ENCODE results near the gene OR10D3.

The OR10D3 gene

DNA sequence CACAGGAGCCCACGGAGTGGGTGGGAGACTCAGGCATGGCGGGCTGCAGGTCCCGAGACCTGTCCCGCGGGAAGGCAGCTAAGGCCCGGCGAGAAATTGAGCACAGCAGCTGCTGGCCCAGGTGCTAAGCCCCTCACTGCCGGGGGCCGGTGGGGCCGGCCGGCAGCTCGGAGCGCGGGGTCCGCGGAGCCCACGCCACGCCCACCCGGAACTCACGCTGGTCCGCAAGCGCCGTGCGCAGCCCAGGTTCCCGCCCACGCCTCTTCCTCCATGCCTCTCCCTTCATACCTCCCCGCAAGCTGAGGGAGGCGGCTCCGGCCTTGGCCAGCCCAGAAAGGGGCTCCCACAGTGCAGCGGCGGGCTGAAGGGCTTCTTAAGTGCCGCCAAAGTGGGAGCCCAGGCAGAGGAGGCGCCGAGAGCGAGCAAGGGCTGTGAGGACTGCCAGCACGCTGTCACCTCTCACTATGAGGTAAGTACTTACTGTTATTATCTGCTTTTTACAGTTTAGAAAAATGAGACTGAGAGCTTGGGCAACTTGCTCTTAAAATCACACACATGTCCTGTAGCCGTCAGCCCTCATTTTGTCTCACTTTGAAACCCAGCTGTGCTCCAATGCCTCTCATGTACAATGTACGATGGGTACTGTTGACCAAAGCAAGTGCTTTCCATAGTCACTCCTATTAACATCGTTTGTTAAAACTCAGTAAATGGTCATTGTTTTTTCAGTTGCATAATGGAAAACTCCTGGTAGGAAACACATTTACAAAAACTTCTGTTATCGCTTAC lies 12.2 kb upstream of the OR10D3 start:
- no peaks in the 10 kb centered on the region for H3K9me3 ChIP-seq (ENCODE audit: low read length)
- no peak overlapping the region for H3K9ac ChIP-seq (ENCODE audit: low read length)
- no peak overlapping the region for H3K27ac ChIP-seq (ENCODE audit: low read depth, low read length)
- H3K4me3 ChIP-seq (ENCODE audit: low read depth in 1 of 2, low read length in 2 of 2), result no peak overlapping the region
- no peaks in the 10 kb centered on the region for H3K4me1 ChIP-seq (ENCODE audit: insufficient read depth, low read length)
- no peaks in the 10 kb centered on the region for H3K36me3 ChIP-seq (ENCODE audit: insufficient read depth, low read length)
- H3K27me3 ChIP-seq (ENCODE audit: control insufficient read depth in 1 of 2, insufficient read depth in 2 of 2, low read length in 2 of 2), result no peaks in the 10 kb centered on the region

DNA sequence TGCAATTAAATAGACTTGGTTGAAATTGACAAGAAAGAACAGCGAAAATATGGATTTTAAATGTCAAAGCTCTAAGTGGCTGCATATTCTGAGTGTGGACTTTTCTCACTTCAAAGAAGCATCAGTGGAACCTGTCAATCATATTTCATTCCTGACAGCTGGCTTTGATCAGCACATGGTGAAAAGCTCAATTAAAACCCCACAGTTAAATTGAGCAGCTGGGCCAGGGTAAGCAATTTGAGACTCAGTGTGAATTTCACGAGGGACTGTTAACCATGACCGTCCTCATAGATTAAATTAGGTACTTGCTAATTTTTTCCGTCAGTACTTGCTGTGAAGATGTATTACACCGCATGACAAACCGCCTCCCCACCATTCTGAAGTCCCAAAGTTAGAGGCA lies 11.0 kb upstream of the OR10D3 start:
- Histone ChIP-seq H3K4me1 (ENCODE audit: insufficient read depth, low read length) (no peaks in the 10 kb centered on the region), H3K9me3 (ENCODE audit: low read length) (no peaks in the 10 kb centered on the region), H3K27me3 (ENCODE audit: control insufficient read depth in 1 of 2, insufficient read depth in 2 of 2, low read length in 2 of 2) (no peaks in the 10 kb centered on the region), H3K36me3 (ENCODE audit: insufficient read depth, low read length) (no peaks in the 10 kb centered on the region), H3K9ac (ENCODE audit: low read length) (no peak overlapping the region), H3K4me3 (ENCODE audit: low read depth in 1 of 2, low read length in 2 of 2) (no peak overlapping the region), H3K27ac (ENCODE audit: low read depth, low read length) (no peak overlapping the region)

- no peak overlapping the region for H3K27ac ChIP-seq (ENCODE audit: low read depth, low read length)
- no peak overlapping the region for H3K4me3 ChIP-seq (ENCODE audit: low read depth in 1 of 2, low read length in 2 of 2)
- H3K9ac ChIP-seq (ENCODE audit: low read length), result no peak overlapping the region
- no peaks in the 10 kb centered on the region for H3K9me3 ChIP-seq (ENCODE audit: low read length)
- H3K36me3 ChIP-seq (ENCODE audit: insufficient read depth, low read length), result no peaks in the 10 kb centered on the region
- no peaks in the 10 kb centered on the region for H3K27me3 ChIP-seq (ENCODE audit: control insufficient read depth in 1 of 2, insufficient read depth in 2 of 2, low read length in 2 of 2)
- no peaks in the 10 kb centered on the region for H3K4me1 ChIP-seq (ENCODE audit: insufficient read depth, low read length)
Observed at GRCh38 chr11:124172599-124172998, 10.5 kb upstream of the OR10D3 start.

GRCh38 chr11:124174001-124174583 lies 9.1 kb upstream of the OR10D3 start:
- Histone ChIP-seq H3K9ac (ENCODE audit: low read length) (no peak overlapping the region), H3K4me3 (ENCODE audit: low read depth in 1 of 2, low read length in 2 of 2) (no peak overlapping the region), H3K27me3 (ENCODE audit: control insufficient read depth in 1 of 2, insufficient read depth in 2 of 2, low read length in 2 of 2) (no peaks in the 10 kb centered on the region), H3K36me3 (ENCODE audit: insufficient read depth, low read length) (no peaks in the 10 kb centered on the region), H3K4me1 (ENCODE audit: insufficient read depth, low read length) (no peaks in the 10 kb centered on the region), H3K27ac (ENCODE audit: low read depth, low read length) (no peak overlapping the region), H3K9me3 (ENCODE audit: low read length) (no peaks in the 10 kb centered on the region)

GRCh38 chr11:124176925-124177715 lies 6.0 kb upstream of the OR10D3 start:
- Histone ChIP-seq H3K4me3 (ENCODE audit: low read depth in 1 of 2, low read length in 2 of 2) (no peak overlapping the region), H3K27ac (ENCODE audit: low read depth, low read length) (no peak overlapping the region), H3K27me3 (ENCODE audit: control insufficient read depth in 1 of 2, insufficient read depth in 2 of 2, low read length in 2 of 2) (no peaks in the 10 kb centered on the region), H3K36me3 (ENCODE audit: insufficient read depth, low read length) (no peaks in the 10 kb centered on the region), H3K9ac (ENCODE audit: low read length) (no peak overlapping the region), H3K4me1 (ENCODE audit: insufficient read depth, low read length) (no peaks in the 10 kb centered on the region), H3K9me3 (ENCODE audit: low read length) (no peaks in the 10 kb centered on the region)

- no peaks in the 10 kb centered on the region for H3K9me3 ChIP-seq (ENCODE audit: low read length)
- H3K27me3 ChIP-seq (ENCODE audit: control insufficient read depth in 1 of 2, insufficient read depth in 2 of 2, low read length in 2 of 2), result no peaks in the 10 kb centered on the region
Observed at GRCh38 chr11:124179310-124179709, 3.8 kb upstream of the OR10D3 start.

GRCh38 chr11:124190298-124191139 lies 7.4 kb downstream of the OR10D3 start:
- no peak overlapping the region for H3K9ac ChIP-seq (ENCODE audit: low read length)
- no peaks in the 10 kb centered on the region for H3K36me3 ChIP-seq (ENCODE audit: insufficient read depth, low read length)
- no peaks in the 10 kb centered on the region for H3K9me3 ChIP-seq (ENCODE audit: low read length)
- no peak overlapping the region for H3K4me3 ChIP-seq (ENCODE audit: low read depth in 1 of 2, low read length in 2 of 2)
- no peak overlapping the region for H3K27ac ChIP-seq (ENCODE audit: low read depth, low read length)
- no peaks in the 10 kb centered on the region for H3K27me3 ChIP-seq (ENCODE audit: control insufficient read depth in 1 of 2, insufficient read depth in 2 of 2, low read length in 2 of 2)
- peaks cover 6% of the 10 kb centered on the region for H3K4me1 ChIP-seq (ENCODE audit: insufficient read depth, low read length)

More at GRCh38 chr11:124179310-124179709, 3.8 kb upstream of the OR10D3 start:
- no peak overlapping the region for H3K9ac ChIP-seq (ENCODE audit: low read length)
- no peak overlapping the region for H3K4me3 ChIP-seq (ENCODE audit: low read depth in 1 of 2, low read length in 2 of 2)
- H3K27ac ChIP-seq (ENCODE audit: low read depth, low read length), result no peak overlapping the region
- no peaks in the 10 kb centered on the region for H3K36me3 ChIP-seq (ENCODE audit: insufficient read depth, low read length)
- H3K4me1 ChIP-seq (ENCODE audit: insufficient read depth, low read length), result no peaks in the 10 kb centered on the region

- peaks cover 6% of the 10 kb centered on the region for H3K4me1 ChIP-seq (ENCODE audit: insufficient read depth, low read length)
- H3K27ac ChIP-seq (ENCODE audit: low read depth, low read length), result no peak overlapping the region
- no peaks in the 10 kb centered on the region for H3K27me3 ChIP-seq (ENCODE audit: control insufficient read depth in 1 of 2, insufficient read depth in 2 of 2, low read length in 2 of 2)
- H3K9ac ChIP-seq (ENCODE audit: low read length), result no peak overlapping the region
- H3K4me3 ChIP-seq (ENCODE audit: low read depth in 1 of 2, low read length in 2 of 2), result no peak overlapping the region
- no peaks in the 10 kb centered on the region for H3K9me3 ChIP-seq (ENCODE audit: low read length)
- H3K36me3 ChIP-seq (ENCODE audit: insufficient read depth, low read length), result no peaks in the 10 kb centered on the region
Observed at GRCh38 chr11:124193221-124194010, 10.3 kb downstream of the OR10D3 start.

- no peak overlapping the region for H3K27ac ChIP-seq (ENCODE audit: low read depth, low read length)
- no peak overlapping the region for H3K9ac ChIP-seq (ENCODE audit: low read length)
- no peak overlapping the region for H3K4me3 ChIP-seq (ENCODE audit: low read depth in 1 of 2, low read length in 2 of 2)
- H3K36me3 ChIP-seq (ENCODE audit: insufficient read depth, low read length), result no peaks in the 10 kb centered on the region
- H3K27me3 ChIP-seq (ENCODE audit: control insufficient read depth in 1 of 2, insufficient read depth in 2 of 2, low read length in 2 of 2), result no peaks in the 10 kb centered on the region
- H3K4me1 ChIP-seq (ENCODE audit: insufficient read depth, low read length), result peaks cover 6% of the 10 kb centered on the region
- H3K9me3 ChIP-seq (ENCODE audit: low read length), result no peaks in the 10 kb centered on the region
Observed at GRCh38 chr11:124194293-124195188, 11.4 kb downstream of the OR10D3 start.

- no peak overlapping the region for H3K4me3 ChIP-seq (ENCODE audit: low read depth in 1 of 2, low read length in 2 of 2)
Observed at GRCh38 chr11:124195189-124195734, 12.1 kb downstream of the OR10D3 start.

More at GRCh38 chr11:124195189-124195734, 12.1 kb downstream of the OR10D3 start:
- no peaks in the 10 kb centered on the region for H3K9me3 ChIP-seq (ENCODE audit: low read length)
- no peak overlapping the region for H3K9ac ChIP-seq (ENCODE audit: low read length)
- no peaks in the 10 kb centered on the region for H3K36me3 ChIP-seq (ENCODE audit: insufficient read depth, low read length)
- H3K4me1 ChIP-seq (ENCODE audit: insufficient read depth, low read length), result peaks cover 6% of the 10 kb centered on the region
- H3K27ac ChIP-seq (ENCODE audit: low read depth, low read length), result no peak overlapping the region
- no peaks in the 10 kb centered on the region for H3K27me3 ChIP-seq (ENCODE audit: control insufficient read depth in 1 of 2, insufficient read depth in 2 of 2, low read length in 2 of 2)
